MCF 10A (cell line): ENCODE results near the gene MUC22. TPM values are rescaled to one million over a fixed set of nuclear protein-coding genes. Genes with fewer than 3 reads are reported as not detected.

Experiments
- BruUV-seq: library from RNA; stranded (reverse); fragments of 400-500 nt; replicated peaks from 2 replicates; lab custom pipeline; 2021; lab: Mats Ljungman, UMichigan
- CTCF ChIA-PET: fragments of 300-600 bp; sonication (Branson Sonifier 250); formaldehyde crosslinking; extraction: SDS; loops from one replicate; lab custom pipeline; 2021; ENCODE audit warnings: antibody characterized with exemption, inconsistent platforms; lab: Yijun Ruan, JAX
- POLR2A ChIA-PET: fragments of 300-600, 350-650 bp; sonication (Branson Sonifier 250); formaldehyde crosslinking; extraction: SDS; loops from one replicate; lab custom pipeline; 2020; ENCODE audit warnings: antibody characterized with exemption, inconsistent platforms; lab: Yijun Ruan, JAX
- DNase-seq: peaks from one replicate; pipeline ENCODE4 v3.0.0-alpha.2; 2018; ENCODE audit not compliant: unreplicated experiment
- H3K27ac Mint-ChIP-seq: one replicate; pipeline ENCODE4 v1.8.0; 2022; ENCODE audit warnings: mild to moderate bottlenecking, low read depth, mixed read lengths; ENCODE audit not compliant: unreplicated experiment
- H3K27me3 Mint-ChIP-seq: one replicate; pipeline ENCODE4 v1.8.0; 2022; ENCODE audit warnings: mixed read lengths; ENCODE audit not compliant: insufficient read depth, unreplicated experiment
- H3K36me3 Mint-ChIP-seq: one replicate; pipeline ENCODE4 v1.8.0; 2022; ENCODE audit warnings: mild to moderate bottlenecking, moderate library complexity, mixed read lengths; ENCODE audit not compliant: insufficient read depth, unreplicated experiment
- H3K4me1 Mint-ChIP-seq: one replicate; pipeline ENCODE4 v1.8.0; 2022; ENCODE audit warnings: mixed read lengths; ENCODE audit not compliant: insufficient read depth, unreplicated experiment
- H3K4me3 Mint-ChIP-seq: one replicate; pipeline ENCODE4 v1.8.0; 2022; ENCODE audit warnings: mild to moderate bottlenecking, moderate library complexity, mixed read lengths; ENCODE audit not compliant: unreplicated experiment
- H3K9me3 Mint-ChIP-seq: one replicate; pipeline ENCODE4 v1.8.0; 2022; ENCODE audit warnings: mixed read lengths; ENCODE audit not compliant: unreplicated experiment
- intact Hi-C: fragments of 100-400 bp; cut with micrococcal nuclease; formaldehyde crosslinking; loops from 2 replicates; pipeline ENCODE4 v1.14.1; 2022
- total RNA-seq: library from RNA; stranded (reverse); gene quantifications from 2 replicates; pipeline ENCODE4 v1.2.3, GENCODE V29; 2022
- TF ChIP-seq, protein P1 (sequence below): fragments of 200-600 bp; IDR thresholded peaks from one replicate; pipeline ENCODE4 v1.8.0; 2022; ENCODE audit warnings: antibody characterized with exemption, mild to moderate bottlenecking; ENCODE audit not compliant: unreplicated experiment

The MUC22 gene
- total RNA-seq, 1 experiment from 2014 or later = not detected

DNA sequence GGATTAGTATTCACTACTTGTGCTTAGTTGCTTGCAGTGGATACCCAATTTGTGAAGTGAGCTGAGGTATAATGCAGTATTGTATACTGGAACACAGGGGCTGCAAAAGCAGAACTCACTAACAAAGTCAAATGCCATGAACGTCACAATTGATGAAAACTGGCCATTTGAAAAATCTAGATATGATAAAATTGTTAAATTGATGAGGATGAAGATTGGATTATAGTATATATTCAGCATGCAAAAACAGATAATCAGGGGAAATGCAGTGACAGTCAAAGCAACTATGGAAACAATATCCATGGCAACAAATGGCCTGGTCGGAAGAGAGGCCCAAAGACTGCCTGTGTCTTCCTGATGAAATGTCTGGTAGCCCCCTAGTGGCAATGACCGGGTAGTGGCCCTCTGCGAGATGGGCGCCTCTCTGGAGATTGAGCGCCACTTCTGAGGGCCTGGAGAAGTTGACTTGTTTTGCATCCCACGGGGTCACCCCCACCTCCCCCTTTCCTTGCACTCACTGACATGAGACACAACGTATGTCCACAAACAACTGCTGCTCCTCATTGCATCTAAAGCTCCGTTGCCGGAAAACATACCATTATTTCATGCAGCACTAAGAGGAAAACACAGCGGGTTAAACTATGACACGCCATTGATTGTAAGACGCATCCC is 58.5 kb downstream of the MUC22 start:
- BruUV-seq = no TSS peak
- H3K9me3 Mint-ChIP-seq = no peaks in the 10 kb centered on the region
- POLR2A ChIA-PET = interaction anchor here (0.7 to 4.3 kb wide), 15 partner anchors 9 to 185 kb away, joined by 3 to 81 read pairs (median 3); partner anchors contain the start of genes DDR1 and VARS2
- CTCF ChIA-PET = interaction anchor here (0.6 to 21.4 kb wide), 33 partner anchors 8 to 379 kb away, joined by 3 to 749 read pairs (median 5); partner anchors contain the start of genes MUCL3, SFTA2 and VARS2
- no peaks in the 10 kb centered on the region for H3K27me3 Mint-ChIP-seq
- H3K4me1 Mint-ChIP-seq = peaks cover 5% of the 10 kb centered on the region
- H3K4me3 Mint-ChIP-seq = no peak overlapping the region
- DNase-seq = peak; percentile 82
- intact Hi-C loops = no loop called here
- no peaks in the 10 kb centered on the region for H3K36me3 Mint-ChIP-seq
- TF ChIP-seq, protein P1, sequence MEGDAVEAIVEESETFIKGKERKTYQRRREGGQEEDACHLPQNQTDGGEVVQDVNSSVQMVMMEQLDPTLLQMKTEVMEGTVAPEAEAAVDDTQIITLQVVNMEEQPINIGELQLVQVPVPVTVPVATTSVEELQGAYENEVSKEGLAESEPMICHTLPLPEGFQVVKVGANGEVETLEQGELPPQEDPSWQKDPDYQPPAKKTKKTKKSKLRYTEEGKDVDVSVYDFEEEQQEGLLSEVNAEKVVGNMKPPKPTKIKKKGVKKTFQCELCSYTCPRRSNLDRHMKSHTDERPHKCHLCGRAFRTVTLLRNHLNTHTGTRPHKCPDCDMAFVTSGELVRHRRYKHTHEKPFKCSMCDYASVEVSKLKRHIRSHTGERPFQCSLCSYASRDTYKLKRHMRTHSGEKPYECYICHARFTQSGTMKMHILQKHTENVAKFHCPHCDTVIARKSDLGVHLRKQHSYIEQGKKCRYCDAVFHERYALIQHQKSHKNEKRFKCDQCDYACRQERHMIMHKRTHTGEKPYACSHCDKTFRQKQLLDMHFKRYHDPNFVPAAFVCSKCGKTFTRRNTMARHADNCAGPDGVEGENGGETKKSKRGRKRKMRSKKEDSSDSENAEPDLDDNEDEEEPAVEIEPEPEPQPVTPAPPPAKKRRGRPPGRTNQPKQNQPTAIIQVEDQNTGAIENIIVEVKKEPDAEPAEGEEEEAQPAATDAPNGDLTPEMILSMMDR = peak; percentile 81
- H3K27ac Mint-ChIP-seq = no peak overlapping the region

DNA sequence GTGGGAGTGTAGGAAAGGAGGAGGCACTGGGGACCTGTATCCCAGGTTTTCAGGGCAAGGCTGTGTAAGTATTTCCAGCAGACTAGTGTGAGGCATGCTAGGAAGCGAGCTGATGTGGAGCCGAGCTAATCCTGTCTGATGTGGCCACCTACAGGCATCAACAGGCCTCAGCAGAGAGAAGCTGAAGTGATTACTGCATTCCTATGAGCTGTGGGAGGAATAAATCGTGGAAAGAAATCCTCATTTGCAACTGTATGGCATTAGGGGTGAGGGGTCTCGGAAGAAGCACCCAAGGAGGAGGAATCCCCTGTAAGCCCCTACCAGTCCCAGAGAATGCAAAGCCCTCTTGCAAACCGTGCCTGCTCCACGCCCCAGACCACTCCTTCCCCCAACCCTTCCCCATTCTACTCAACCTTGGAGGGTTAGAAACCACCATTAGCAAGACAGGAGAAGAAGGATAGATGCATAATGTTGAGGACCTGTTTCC is 60.5 kb downstream of the MUC22 start:
- TF ChIP-seq, protein P1 = peak; percentile 63
- no peak overlapping the region for H3K27ac Mint-ChIP-seq
- BruUV-seq = no TSS peak
- DNase-seq = peak; percentile 76
- POLR2A ChIA-PET = interaction anchor here (0.6 to 4.3 kb wide), 20 partner anchors 9 to 351 kb away, joined by 3 to 81 read pairs (median 4); partner anchors contain the start of genes DDR1, GTF2H4, PSORS1C1 and TUBB
- no peaks in the 10 kb centered on the region for H3K36me3 Mint-ChIP-seq
- H3K27me3 Mint-ChIP-seq = no peaks in the 10 kb centered on the region
- H3K4me3 Mint-ChIP-seq = no peak overlapping the region
- CTCF ChIA-PET = interaction anchor here (0.6 to 21.4 kb wide), 38 partner anchors 8 to 792 kb away, joined by 3 to 749 read pairs (median 5); partner anchors contain the start of genes DDR1, MUCL3, NEU1 and PSORS1C1
- no peaks in the 10 kb centered on the region for H3K9me3 Mint-ChIP-seq
- intact Hi-C loops = loop anchor here (1.0 to 5.0 kb wide), 6 partner anchors 45 to 391 kb away; partner anchors contain the start of genes FLOT1 and IER3
- H3K4me1 Mint-ChIP-seq = peaks cover 5% of the 10 kb centered on the region

GRCh38 chr6:31074401-31074800 is 64.1 kb downstream of the MUC22 start:
- intact Hi-C loops = loop anchor here (5.0 kb wide), 1 partner anchor 332 kb away; the partner anchor contains the start of genes FLOT1 and IER3
- no peaks in the 10 kb centered on the region for H3K36me3 Mint-ChIP-seq
- TF ChIP-seq, protein P1 = no peak
- no peaks in the 10 kb centered on the region for H3K27me3 Mint-ChIP-seq
- H3K9me3 Mint-ChIP-seq = no peaks in the 10 kb centered on the region
- ChIA-PET CTCF (interaction anchor here (0.5 to 21.4 kb wide), 6 partner anchors 9 to 255 kb away, joined by 3 to 749 read pairs (median 3); partner anchors contain the start of genes SFTA2 and VARS2), POLR2A (interaction anchor here (2.7 kb wide), 1 partner anchor 189 kb away, joined by 11 read pairs; the partner anchor contains the start of gene DDR1)
- BruUV-seq = no TSS peak
- H3K4me1 Mint-ChIP-seq = peaks cover 5% of the 10 kb centered on the region
- DNase-seq = no peak
- H3K27ac Mint-ChIP-seq = no peak overlapping the region
- no peak overlapping the region for H3K4me3 Mint-ChIP-seq

- BruUV-seq = no TSS peak
- DNase-seq = no peak
- CTCF ChIA-PET = interaction anchor here (0.6 to 21.4 kb wide), 5 partner anchors 154 to 386 kb away, joined by 3 to 749 read pairs (median 3); partner anchors contain the start of genes GTF2H4, SFTA2 and VARS2
- H3K27me3 Mint-ChIP-seq = no peaks in the 10 kb centered on the region
- POLR2A ChIA-PET = interaction anchor here (0.6 to 0.7 kb wide), 2 partner anchors 18 to 197 kb away, joined by 3 read pairs; no protein-coding TSS in a partner anchor
- no peaks in the 10 kb centered on the region for H3K9me3 Mint-ChIP-seq
- H3K27ac Mint-ChIP-seq = no peak overlapping the region
- peaks cover 5% of the 10 kb centered on the region for H3K4me1 Mint-ChIP-seq
- no peak overlapping the region for H3K4me3 Mint-ChIP-seq
- intact Hi-C loops = no loop called here
- TF ChIP-seq, protein P1 = no peak
- H3K36me3 Mint-ChIP-seq = no peaks in the 10 kb centered on the region
These were observed 65.3 kb downstream of the MUC22 start for GRCh38 chr6:31075528-31075927.
